CD4-positive, alpha-beta T cell (primary cell): Measurements from ENCODE around the gene HSDL1. TPM values are rescaled to one million over a fixed set of nuclear protein-coding genes. Genes with fewer than 3 reads are reported as not detected.

Experiments
- ATAC-seq: fragments of 200-7000 bp; cut with Tn5 transposase; one replicate; pipeline ENCODE4 v1.10.0; 2022; ENCODE audit warnings: mild to moderate bottlenecking; ENCODE audit not compliant: poor library complexity
- CTCF ChIA-PET: fragments of 350-600 bp; sonication (Branson Sonifier 250); formaldehyde crosslinking; loops from one replicate; lab custom pipeline; 2021; ENCODE audit warnings: antibody characterized with exemption, inconsistent platforms; lab: Charles Lee
- POLR2A ChIA-PET: fragments of 350-600 bp; sonication (Branson Sonifier 250); formaldehyde crosslinking; loops from one replicate; lab custom pipeline; 2021; ENCODE audit warnings: antibody characterized with exemption, inconsistent platforms; lab: Charles Lee
- DNase-seq, 14 experiments: peaks; one replicate each; pipeline ENCODE4 v3.0.0-alpha.2; 2013 to 2020; ENCODE audit warnings: mixed read lengths in 2 of 14
- H3K27ac ChIP-seq, 2 donors: one replicate each; pipeline versions ENCODE4 v1.5.1 to v1.7.0; 2013; ENCODE audit warnings: low read length in 2 of 2, low read depth in 1 of 2, mild to moderate bottlenecking in 1 of 2
- H3K27me3 ChIP-seq, 2 experiments: 1 replicate in 1 of 2; 2 replicates in 1 of 2; pipeline versions ENCODE4 v1.6.1 to v1.7.0; 2013; ENCODE audit warnings: low read length in 2 of 2, control low read depth in 1 of 2, mild to moderate bottlenecking in 1 of 2, moderate library complexity in 1 of 2; ENCODE audit not compliant: insufficient read depth in 2 of 2, control insufficient read depth in 1 of 2
- H3K36me3 ChIP-seq: one replicate; pipeline ENCODE4 v1.6.1; 2013; ENCODE audit warnings: low read length, control low read depth; ENCODE audit not compliant: insufficient read depth
- H3K4me1 ChIP-seq: one replicate; pipeline ENCODE4 v1.6.1; 2013; ENCODE audit warnings: low read length, control low read depth; ENCODE audit not compliant: insufficient read depth
- H3K4me3 ChIP-seq: one replicate; pipeline ENCODE4 v1.5.1; 2013; ENCODE audit warnings: mild to moderate bottlenecking, low read length, moderate library complexity
- H3K9me3 ChIP-seq, 2 experiments: 1 replicate in 1 of 2; 2 replicates in 1 of 2; pipeline versions ENCODE4 v1.6.1 to v1.7.0; 2013; ENCODE audit warnings: low read length in 2 of 2, mild to moderate bottlenecking in 2 of 2, control low read depth in 1 of 2, moderate library complexity in 1 of 2; ENCODE audit not compliant: control insufficient read depth in 1 of 2, insufficient read depth in 1 of 2
- H3K27ac Mint-ChIP-seq: one replicate; pipeline ENCODE4 v1.8.0; 2020; ENCODE audit warnings: mixed read lengths
- H3K27me3 Mint-ChIP-seq: one replicate; pipeline ENCODE4 v1.8.0; 2021; ENCODE audit warnings: mixed read lengths
- H3K36me3 Mint-ChIP-seq: one replicate; pipeline ENCODE4 v1.8.0; 2021; ENCODE audit warnings: low read depth, mixed read lengths
- H3K4me1 Mint-ChIP-seq: one replicate; pipeline ENCODE4 v1.8.0; 2021; ENCODE audit warnings: low read depth, mixed read lengths
- H3K4me3 Mint-ChIP-seq: one replicate; pipeline ENCODE4 v1.8.0; 2020; ENCODE audit warnings: mild to moderate bottlenecking, mixed read lengths
- H3K9me3 Mint-ChIP-seq: one replicate; pipeline ENCODE4 v1.8.0; 2020; ENCODE audit warnings: mixed read lengths
- CTCF ChIP-seq: fragments of 200-600 bp; IDR thresholded peaks from one replicate; pipeline ENCODE4 v1.8.0; 2022; ENCODE audit warnings: antibody characterized with exemption, mild to moderate bottlenecking
- intact Hi-C, 2 experiments: fragments of 100-400 bp; cut with DNase I in 1 of 2; cut with micrococcal nuclease in 1 of 2; formaldehyde crosslinking; loops; one replicate each; pipeline versions ENCODE4 v1.15.1 to v1.9.0; 2023 to 2025; cut with DNase I, micrococcal nuclease
- total RNA-seq, 174 experiments: library from RNA in 2 of 174; stranded (reverse) in 2 of 174; gene quantifications; one replicate each; pipeline ENCODE4 v1.2.3 and lab custom pipeline; 2021 to 2026

HSDL1 gene
- total RNA-seq, 2 experiments from 2014 or later: 9.4 to 12.1 TPM

- peak in 11 of 14 experiments; percentile 28 to 72 (median 53) for DNase-seq
- TF ChIP-seq CTCF: peak; percentile 75
- POLR2A ChIA-PET: interaction anchor here (1.4 kb wide), 1 partner anchor 11 kb away, joined by 8 read pairs; the partner anchor contains the start of gene TAF1C
- CTCF ChIA-PET: interaction anchor here (0.6 to 1.3 kb wide), 2 partner anchors 11 to 59 kb away, joined by 3 to 9 read pairs; partner anchors contain the start of gene TAF1C
- Histone ChIP-seq H3K4me3 (no peak overlapping the region), H3K36me3 (peaks cover 21% of the 10 kb centered on the region), H3K9me3 (no peaks in the 10 kb centered on the region), H3K27me3 (peaks cover 0 to 2% of the 10 kb centered on the region in 2 experiments), H3K27ac (no peak overlapping the region), H3K4me1 (no peaks in the 10 kb centered on the region)
- Mint-ChIP-seq H3K36me3 (peaks cover 14% of the 10 kb centered on the region), H3K4me1 (peaks cover 6% of the 10 kb centered on the region), H3K9me3 (no peaks in the 10 kb centered on the region), H3K4me3 (no peak overlapping the region), H3K27ac (no peak overlapping the region), H3K27me3 (no peaks in the 10 kb centered on the region)
- intact Hi-C loops: loop anchor here (1.0 to 10.0 kb wide), 4 partner anchors 59 to 251 kb away; partner anchors contain the start of gene MBTPS1 (in 1 of the 2)
- peak; percentile 99 for ATAC-seq
Observed at GRCh38 chr16:84175350-84176081, 30.5 kb upstream of the HSDL1 start.

GRCh38 chr16:84174396-84174795 is 29.4 kb upstream of the HSDL1 start:
- POLR2A ChIA-PET: no interaction called here

GRCh38 chr16:84169765-84170310 is 24.9 kb upstream of the HSDL1 start:
- intact Hi-C loops: loop anchor here in 1 of 2 experiments (10.0 kb wide), 1 partner anchor 245 kb away; no protein-coding TSS in a partner anchor
- Mint-ChIP-seq H3K27me3 (peaks cover 18% of the 10 kb centered on the region), H3K4me3 (no peak overlapping the region), H3K36me3 (no peaks in the 10 kb centered on the region), H3K9me3 (no peaks in the 10 kb centered on the region), H3K27ac (no peak overlapping the region), H3K4me1 (no peaks in the 10 kb centered on the region)
- no peaks in the 10 kb centered on the region for H3K9me3 ChIP-seq
- peaks cover 2 to 7% of the 10 kb centered on the region in 2 experiments for H3K27me3 ChIP-seq
- DNase-seq (no peak), ATAC-seq (no peak)
- ChIA-PET CTCF (interaction anchor here (2.6 kb wide), 1 partner anchor 17 kb away, joined by 7 read pairs; the partner anchor contains the start of gene TAF1C), POLR2A (no interaction called here)
- no peaks in the 10 kb centered on the region for H3K4me1 ChIP-seq
- H3K4me3 ChIP-seq: no peak overlapping the region
- no peak for TF ChIP-seq CTCF
- no peak overlapping the region for H3K27ac ChIP-seq
- H3K36me3 ChIP-seq: no peaks in the 10 kb centered on the region

More at GRCh38 chr16:84174396-84174795, 29.4 kb upstream of the HSDL1 start:
- Mint-ChIP-seq H3K27me3 (peaks cover 6% of the 10 kb centered on the region), H3K27ac (no peak overlapping the region), H3K4me1 (peaks cover 6% of the 10 kb centered on the region), H3K36me3 (peaks cover 14% of the 10 kb centered on the region), H3K9me3 (no peaks in the 10 kb centered on the region), H3K4me3 (no peak overlapping the region)
- Histone ChIP-seq H3K4me3 (no peak overlapping the region), H3K27me3 (peaks cover 0 to 2% of the 10 kb centered on the region in 2 experiments), H3K4me1 (no peaks in the 10 kb centered on the region), H3K9me3 (no peaks in the 10 kb centered on the region), H3K36me3 (peaks cover 13% of the 10 kb centered on the region), H3K27ac (no peak overlapping the region)
- ATAC-seq: no peak
- intact Hi-C loops: loop anchor here (2.0 to 10.0 kb wide), 3 partner anchors 58 to 250 kb away; partner anchors contain the start of gene MBTPS1 (in 1 of the 2)
- CTCF ChIA-PET: no interaction called here
- DNase-seq: no peak
- no peak for TF ChIP-seq CTCF
